ENCODE measurements around the gene SPTLC3.

Gene SPTLC3

GRCh38 chr20:13121840-13122515 lies 113.2 kb downstream of the SPTLC3 start:
- Histone ChIP-seq H3K27ac (ENCODE audit: insufficient read depth, low read length, poor library complexity, severe bottlenecking) (no peak overlapping the region), H3K4me3 (ENCODE audit: insufficient read depth, low read depth, low read length, poor library complexity, severe bottlenecking) (no peak overlapping the region), H3K27me3 (replicated peaks; ENCODE audit: control insufficient read depth, insufficient read depth, low read length, poor library complexity, severe bottlenecking) (no peaks in the 10 kb centered on the region), H3K4me1 (ENCODE audit: control insufficient read depth, insufficient read depth, low read length, poor library complexity, severe bottlenecking) (no peaks in the 10 kb centered on the region), H3K9me3 (ENCODE audit: control insufficient read depth, low read length) (no peaks in the 10 kb centered on the region), H3K36me3 (ENCODE audit: control insufficient read depth, insufficient read depth, low read length) (no peaks in the 10 kb centered on the region)
- no peak for DNase-seq

GRCh38 chr20:13125486-13125885 lies 116.7 kb downstream of the SPTLC3 start:
- no peaks in the 10 kb centered on the region for H3K9me3 ChIP-seq (ENCODE audit: control insufficient read depth, low read length)
- no peak overlapping the region for H3K27ac ChIP-seq (ENCODE audit: insufficient read depth, low read length, poor library complexity, severe bottlenecking)
- no peak overlapping the region for H3K4me3 ChIP-seq (ENCODE audit: insufficient read depth, low read depth, low read length, poor library complexity, severe bottlenecking)
- H3K4me1 ChIP-seq (ENCODE audit: control insufficient read depth, insufficient read depth, low read length, poor library complexity, severe bottlenecking): no peaks in the 10 kb centered on the region
- no peaks in the 10 kb centered on the region for H3K36me3 ChIP-seq (ENCODE audit: control insufficient read depth, insufficient read depth, low read length)
- no peaks in the 10 kb centered on the region for H3K27me3 ChIP-seq (replicated peaks; ENCODE audit: control insufficient read depth, insufficient read depth, low read length, poor library complexity, severe bottlenecking)
- no peak for DNase-seq

- Histone ChIP-seq H3K27me3 (replicated peaks; ENCODE audit: control insufficient read depth, insufficient read depth, low read length, poor library complexity, severe bottlenecking) (no peaks in the 10 kb centered on the region), H3K27ac (ENCODE audit: insufficient read depth, low read length, poor library complexity, severe bottlenecking) (no peak overlapping the region), H3K4me3 (ENCODE audit: insufficient read depth, low read depth, low read length, poor library complexity, severe bottlenecking) (no peak overlapping the region), H3K9me3 (ENCODE audit: control insufficient read depth, low read length) (no peaks in the 10 kb centered on the region), H3K36me3 (ENCODE audit: control insufficient read depth, insufficient read depth, low read length) (no peaks in the 10 kb centered on the region), H3K4me1 (ENCODE audit: control insufficient read depth, insufficient read depth, low read length, poor library complexity, severe bottlenecking) (no peaks in the 10 kb centered on the region)
- no peak for DNase-seq
These were observed 119.4 kb downstream of the SPTLC3 start for GRCh38 chr20:13128173-13128572.

GRCh38 chr20:13130061-13130706 lies 121.4 kb downstream of the SPTLC3 start:
- H3K9me3 ChIP-seq (ENCODE audit: control insufficient read depth, low read length): no peaks in the 10 kb centered on the region

GRCh38 chr20:13130707-13131103 lies 121.9 kb downstream of the SPTLC3 start:
- H3K27ac ChIP-seq (ENCODE audit: insufficient read depth, low read length, poor library complexity, severe bottlenecking): no peak overlapping the region
- H3K27me3 ChIP-seq (replicated peaks; ENCODE audit: control insufficient read depth, insufficient read depth, low read length, poor library complexity, severe bottlenecking): no peaks in the 10 kb centered on the region
- H3K4me1 ChIP-seq (ENCODE audit: control insufficient read depth, insufficient read depth, low read length, poor library complexity, severe bottlenecking): no peaks in the 10 kb centered on the region
- H3K36me3 ChIP-seq (ENCODE audit: control insufficient read depth, insufficient read depth, low read length): no peaks in the 10 kb centered on the region
- H3K4me3 ChIP-seq (ENCODE audit: insufficient read depth, low read depth, low read length, poor library complexity, severe bottlenecking): no peak overlapping the region
- no peak for DNase-seq
- no peaks in the 10 kb centered on the region for H3K9me3 ChIP-seq (ENCODE audit: control insufficient read depth, low read length)

More at GRCh38 chr20:13130061-13130706, 121.4 kb downstream of the SPTLC3 start:
- H3K27me3 ChIP-seq (replicated peaks; ENCODE audit: control insufficient read depth, insufficient read depth, low read length, poor library complexity, severe bottlenecking): no peaks in the 10 kb centered on the region
- no peaks in the 10 kb centered on the region for H3K36me3 ChIP-seq (ENCODE audit: control insufficient read depth, insufficient read depth, low read length)
- H3K4me1 ChIP-seq (ENCODE audit: control insufficient read depth, insufficient read depth, low read length, poor library complexity, severe bottlenecking): no peaks in the 10 kb centered on the region
- no peak overlapping the region for H3K27ac ChIP-seq (ENCODE audit: insufficient read depth, low read length, poor library complexity, severe bottlenecking)
- DNase-seq: no peak
- H3K4me3 ChIP-seq (ENCODE audit: insufficient read depth, low read depth, low read length, poor library complexity, severe bottlenecking): no peak overlapping the region

- H3K9me3 ChIP-seq (ENCODE audit: control insufficient read depth, low read length): no peaks in the 10 kb centered on the region
- no peak overlapping the region for H3K4me3 ChIP-seq (ENCODE audit: insufficient read depth, low read depth, low read length, poor library complexity, severe bottlenecking)
- no peaks in the 10 kb centered on the region for H3K27me3 ChIP-seq (replicated peaks; ENCODE audit: control insufficient read depth, insufficient read depth, low read length, poor library complexity, severe bottlenecking)
- H3K36me3 ChIP-seq (ENCODE audit: control insufficient read depth, insufficient read depth, low read length): no peaks in the 10 kb centered on the region
- DNase-seq: no peak
- H3K27ac ChIP-seq (ENCODE audit: insufficient read depth, low read length, poor library complexity, severe bottlenecking): no peak overlapping the region
- no peaks in the 10 kb centered on the region for H3K4me1 ChIP-seq (ENCODE audit: control insufficient read depth, insufficient read depth, low read length, poor library complexity, severe bottlenecking)
These were observed 122.9 kb downstream of the SPTLC3 start for GRCh38 chr20:13131688-13132087.

GRCh38 chr20:13139459-13140150 lies 130.8 kb downstream of the SPTLC3 start:
- DNase-seq: no peak
- H3K4me1 ChIP-seq (ENCODE audit: control insufficient read depth, insufficient read depth, low read length, poor library complexity, severe bottlenecking): no peaks in the 10 kb centered on the region
- no peak overlapping the region for H3K4me3 ChIP-seq (ENCODE audit: insufficient read depth, low read depth, low read length, poor library complexity, severe bottlenecking)
- H3K9me3 ChIP-seq (ENCODE audit: control insufficient read depth, low read length): no peaks in the 10 kb centered on the region
- H3K27ac ChIP-seq (ENCODE audit: insufficient read depth, low read length, poor library complexity, severe bottlenecking): no peak overlapping the region
- H3K36me3 ChIP-seq (ENCODE audit: control insufficient read depth, insufficient read depth, low read length): no peaks in the 10 kb centered on the region
- H3K27me3 ChIP-seq (replicated peaks; ENCODE audit: control insufficient read depth, insufficient read depth, low read length, poor library complexity, severe bottlenecking): no peaks in the 10 kb centered on the region

- no peaks in the 10 kb centered on the region for H3K4me1 ChIP-seq (ENCODE audit: control insufficient read depth, insufficient read depth, low read length, poor library complexity, severe bottlenecking)
- no peak overlapping the region for H3K27ac ChIP-seq (ENCODE audit: insufficient read depth, low read length, poor library complexity, severe bottlenecking)
- no peaks in the 10 kb centered on the region for H3K36me3 ChIP-seq (ENCODE audit: control insufficient read depth, insufficient read depth, low read length)
- no peak overlapping the region for H3K4me3 ChIP-seq (ENCODE audit: insufficient read depth, low read depth, low read length, poor library complexity, severe bottlenecking)
- no peaks in the 10 kb centered on the region for H3K9me3 ChIP-seq (ENCODE audit: control insufficient read depth, low read length)
- no peaks in the 10 kb centered on the region for H3K27me3 ChIP-seq (replicated peaks; ENCODE audit: control insufficient read depth, insufficient read depth, low read length, poor library complexity, severe bottlenecking)
- DNase-seq: no peak
These were observed 131.4 kb downstream of the SPTLC3 start for GRCh38 chr20:13140201-13140600.

- DNase-seq: no peak
- Histone ChIP-seq H3K4me1 (ENCODE audit: control insufficient read depth, insufficient read depth, low read length, poor library complexity, severe bottlenecking) (no peaks in the 10 kb centered on the region), H3K4me3 (ENCODE audit: insufficient read depth, low read depth, low read length, poor library complexity, severe bottlenecking) (no peak overlapping the region), H3K27ac (ENCODE audit: insufficient read depth, low read length, poor library complexity, severe bottlenecking) (no peak overlapping the region), H3K9me3 (ENCODE audit: control insufficient read depth, low read length) (no peaks in the 10 kb centered on the region), H3K27me3 (replicated peaks; ENCODE audit: control insufficient read depth, insufficient read depth, low read length, poor library complexity, severe bottlenecking) (no peaks in the 10 kb centered on the region), H3K36me3 (ENCODE audit: control insufficient read depth, insufficient read depth, low read length) (no peaks in the 10 kb centered on the region)
These were observed 132.0 kb downstream of the SPTLC3 start for GRCh38 chr20:13140775-13141174.

GRCh38 chr20:13141546-13141945 lies 132.8 kb downstream of the SPTLC3 start:
- no peaks in the 10 kb centered on the region for H3K36me3 ChIP-seq (ENCODE audit: control insufficient read depth, insufficient read depth, low read length)
- H3K27me3 ChIP-seq (replicated peaks; ENCODE audit: control insufficient read depth, insufficient read depth, low read length, poor library complexity, severe bottlenecking): no peaks in the 10 kb centered on the region
- no peak overlapping the region for H3K27ac ChIP-seq (ENCODE audit: insufficient read depth, low read length, poor library complexity, severe bottlenecking)
- H3K4me3 ChIP-seq (ENCODE audit: insufficient read depth, low read depth, low read length, poor library complexity, severe bottlenecking): no peak overlapping the region
- H3K9me3 ChIP-seq (ENCODE audit: control insufficient read depth, low read length): no peaks in the 10 kb centered on the region
- no peaks in the 10 kb centered on the region for H3K4me1 ChIP-seq (ENCODE audit: control insufficient read depth, insufficient read depth, low read length, poor library complexity, severe bottlenecking)
- no peak for DNase-seq

Data from effector memory CD4-positive, alpha-beta T cell (primary cell).